ENCODE results near the gene TNIK.
"Not testable (repeated sequence)": the region's sequence is repeated elsewhere in the genome, so short reads cannot be mapped to it uniquely, and the experiment has no call there.

The TNIK gene

DNA sequence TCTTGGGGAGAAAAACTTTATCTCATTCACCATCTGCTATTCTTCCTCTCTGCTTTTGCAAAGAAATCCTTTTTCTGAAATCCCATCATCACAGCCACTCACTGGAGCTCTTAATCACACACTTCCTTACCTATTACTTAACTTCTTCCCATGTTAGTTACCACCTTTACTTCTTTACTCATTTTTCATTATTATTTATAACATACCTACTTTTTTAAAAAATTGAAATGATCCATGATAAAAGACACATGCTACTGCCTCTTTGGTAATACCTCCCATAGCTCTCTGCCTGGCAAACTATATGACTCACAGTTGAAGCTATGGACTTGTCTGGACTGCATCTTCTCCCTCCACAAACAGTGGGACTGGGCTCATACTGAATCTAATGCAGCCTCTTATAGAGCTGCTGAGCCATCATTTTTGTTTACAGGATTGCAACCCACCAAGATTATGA, 150.3 kb downstream of the TNIK start:
- no peak overlapping the region for H3K4me2 ChIP-seq (ENCODE audit: low read length)
- H3K27me3 ChIP-seq (ENCODE audit: control insufficient read depth, insufficient read depth, low read length), result no peaks in the 10 kb centered on the region
- no peak overlapping the region for H3K9ac ChIP-seq
- no peaks in the 10 kb centered on the region for H3K4me1 ChIP-seq
- no peaks in the 10 kb centered on the region for H3K9me3 ChIP-seq (ENCODE audit: control insufficient read depth, low read length)
- no peaks in the 10 kb centered on the region for H3K36me3 ChIP-seq (ENCODE audit: control insufficient read depth, insufficient read depth, low read length)
- no peak overlapping the region for H3K4me3 ChIP-seq (ENCODE audit: low read depth, low read length)
- TF ChIP-seq, protein P1, sequence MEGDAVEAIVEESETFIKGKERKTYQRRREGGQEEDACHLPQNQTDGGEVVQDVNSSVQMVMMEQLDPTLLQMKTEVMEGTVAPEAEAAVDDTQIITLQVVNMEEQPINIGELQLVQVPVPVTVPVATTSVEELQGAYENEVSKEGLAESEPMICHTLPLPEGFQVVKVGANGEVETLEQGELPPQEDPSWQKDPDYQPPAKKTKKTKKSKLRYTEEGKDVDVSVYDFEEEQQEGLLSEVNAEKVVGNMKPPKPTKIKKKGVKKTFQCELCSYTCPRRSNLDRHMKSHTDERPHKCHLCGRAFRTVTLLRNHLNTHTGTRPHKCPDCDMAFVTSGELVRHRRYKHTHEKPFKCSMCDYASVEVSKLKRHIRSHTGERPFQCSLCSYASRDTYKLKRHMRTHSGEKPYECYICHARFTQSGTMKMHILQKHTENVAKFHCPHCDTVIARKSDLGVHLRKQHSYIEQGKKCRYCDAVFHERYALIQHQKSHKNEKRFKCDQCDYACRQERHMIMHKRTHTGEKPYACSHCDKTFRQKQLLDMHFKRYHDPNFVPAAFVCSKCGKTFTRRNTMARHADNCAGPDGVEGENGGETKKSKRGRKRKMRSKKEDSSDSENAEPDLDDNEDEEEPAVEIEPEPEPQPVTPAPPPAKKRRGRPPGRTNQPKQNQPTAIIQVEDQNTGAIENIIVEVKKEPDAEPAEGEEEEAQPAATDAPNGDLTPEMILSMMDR (IDR thresholded peaks at IDR 0.05), result no peak
- no peak overlapping the region for H3K27ac ChIP-seq
- no peaks in the 10 kb centered on the region for H3K79me2 ChIP-seq
- H2AFZ ChIP-seq, result no peak overlapping the region

DNA sequence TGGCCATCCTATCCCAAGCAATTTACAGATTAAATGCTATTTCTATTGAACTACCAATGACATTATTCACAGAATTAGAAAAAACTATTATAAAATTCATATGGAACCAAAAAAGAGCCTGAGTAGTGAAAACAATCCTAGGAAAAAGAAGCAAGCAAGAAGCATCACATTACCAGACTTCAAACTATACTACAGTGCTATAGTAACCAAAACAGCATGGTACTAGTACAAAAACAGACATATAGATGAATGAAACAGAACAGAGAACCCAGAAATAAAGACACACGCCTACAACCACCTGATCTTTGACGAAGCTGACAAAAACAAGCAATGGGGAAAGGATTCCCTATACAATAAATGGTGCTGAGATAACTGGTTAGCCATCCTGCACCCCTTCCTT, 152.2 kb downstream of the TNIK start:
- Histone ChIP-seq H3K4me3 (ENCODE audit: low read depth, low read length) (no peak overlapping the region), H3K27me3 (ENCODE audit: control insufficient read depth, insufficient read depth, low read length) (no peaks in the 10 kb centered on the region), H3K9ac (no peak overlapping the region), H3K4me2 (ENCODE audit: low read length) (no peak overlapping the region), H2AFZ (no peak overlapping the region), H3K9me3 (ENCODE audit: control insufficient read depth, low read length) (no peaks in the 10 kb centered on the region), H3K36me3 (ENCODE audit: control insufficient read depth, insufficient read depth, low read length) (no peaks in the 10 kb centered on the region), H3K27ac (no peak overlapping the region), H3K79me2 (no peaks in the 10 kb centered on the region), H3K4me1 (no peaks in the 10 kb centered on the region)
- TF ChIP-seq, protein P1 (IDR thresholded peaks at IDR 0.05), result no peak

DNA sequence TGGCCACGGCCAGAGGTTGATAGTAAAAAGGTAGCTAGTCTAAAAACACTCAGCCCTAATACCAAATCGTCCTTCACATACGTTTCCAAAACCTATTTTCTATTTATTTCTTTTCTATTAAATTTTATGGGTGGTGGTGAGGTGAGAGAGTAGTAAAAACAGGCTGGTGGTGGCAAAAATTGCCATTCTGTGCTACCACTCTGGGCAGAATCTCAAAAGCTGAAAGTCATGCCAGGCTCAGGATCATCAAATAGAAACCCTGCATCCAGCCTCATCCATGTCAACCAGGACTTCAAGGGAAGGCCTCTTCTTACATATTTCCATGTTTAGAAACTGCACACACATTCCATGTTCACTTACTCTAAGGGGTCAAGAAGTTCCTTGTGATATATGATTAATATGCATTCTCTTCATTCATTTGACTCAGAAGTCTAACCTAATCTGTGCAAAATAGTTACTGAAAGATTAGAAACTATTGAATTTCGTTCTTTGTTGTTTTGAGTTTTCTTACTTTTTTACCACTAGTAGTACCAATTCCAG, 153.1 kb downstream of the TNIK start:
- H3K4me1 ChIP-seq, result no peaks in the 10 kb centered on the region
- no peak overlapping the region for H3K4me2 ChIP-seq (ENCODE audit: low read length)
- TF ChIP-seq, protein P1 (IDR thresholded peaks at IDR 0.05), result no peak
- no peak overlapping the region for H3K9ac ChIP-seq
- H3K4me3 ChIP-seq (ENCODE audit: low read depth, low read length), result no peak overlapping the region
- no peak overlapping the region for H3K27ac ChIP-seq
- no peak overlapping the region for H2AFZ ChIP-seq
- no peaks in the 10 kb centered on the region for H3K79me2 ChIP-seq
- no peaks in the 10 kb centered on the region for H3K9me3 ChIP-seq (ENCODE audit: control insufficient read depth, low read length)
- H3K36me3 ChIP-seq (ENCODE audit: control insufficient read depth, insufficient read depth, low read length), result no peaks in the 10 kb centered on the region
- no peaks in the 10 kb centered on the region for H3K27me3 ChIP-seq (ENCODE audit: control insufficient read depth, insufficient read depth, low read length)

DNA sequence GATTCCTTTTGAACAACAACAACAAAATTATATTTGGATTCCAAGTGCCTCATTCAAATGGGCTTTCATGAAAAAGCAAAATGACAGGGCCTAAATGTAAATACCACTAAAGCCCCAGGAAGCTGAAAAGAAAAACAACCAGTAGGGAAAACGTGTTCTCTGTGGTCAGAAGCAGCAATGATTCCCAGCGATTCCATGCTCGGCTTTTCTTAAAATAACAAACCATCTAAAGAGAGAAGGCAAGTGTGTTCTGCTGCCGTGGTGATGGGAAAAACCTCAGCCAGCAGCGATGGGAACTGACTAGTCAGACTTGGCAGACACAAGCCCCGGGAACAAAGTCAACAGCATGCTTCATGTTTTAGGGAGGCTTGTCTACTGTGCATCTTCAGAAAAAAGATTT, 153.6 kb downstream of the TNIK start:
- H3K27me3 ChIP-seq (ENCODE audit: control insufficient read depth, insufficient read depth, low read length), result no peaks in the 10 kb centered on the region
- no peak overlapping the region for H3K9ac ChIP-seq
- no peak overlapping the region for H2AFZ ChIP-seq
- no peaks in the 10 kb centered on the region for H3K4me1 ChIP-seq
- H3K4me3 ChIP-seq (ENCODE audit: low read depth, low read length), result no peak overlapping the region
- no peaks in the 10 kb centered on the region for H3K79me2 ChIP-seq
- H3K9me3 ChIP-seq (ENCODE audit: control insufficient read depth, low read length), result no peaks in the 10 kb centered on the region
- TF ChIP-seq, protein P1 (IDR thresholded peaks at IDR 0.05), result no peak
- no peaks in the 10 kb centered on the region for H3K36me3 ChIP-seq (ENCODE audit: control insufficient read depth, insufficient read depth, low read length)
- no peak overlapping the region for H3K4me2 ChIP-seq (ENCODE audit: low read length)
- H3K27ac ChIP-seq, result no peak overlapping the region

DNA sequence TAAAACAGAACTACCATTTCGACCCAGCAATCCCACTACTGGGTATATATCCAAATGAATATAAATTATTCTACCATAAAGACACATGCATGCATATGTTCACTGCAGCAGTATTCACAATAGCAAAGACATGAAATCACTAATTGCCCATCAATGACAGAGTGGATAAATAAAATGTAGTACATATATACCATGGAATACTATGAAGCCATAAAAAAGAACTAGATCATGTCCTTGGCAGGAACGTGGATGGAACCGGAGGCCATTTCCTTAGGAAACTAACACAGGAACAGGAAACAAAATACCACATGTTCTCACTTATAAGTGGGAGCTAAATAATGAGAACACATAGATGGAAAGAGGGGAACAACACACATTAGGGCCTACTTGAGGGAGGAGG, 154.4 kb downstream of the TNIK start:
- H3K4me1 ChIP-seq; H3K4me2 ChIP-seq (ENCODE audit: low read length); H3K9ac ChIP-seq; H3K4me3 ChIP-seq (ENCODE audit: low read depth, low read length); H3K79me2 ChIP-seq; H3K36me3 ChIP-seq (ENCODE audit: control insufficient read depth, insufficient read depth, low read length); H3K27me3 ChIP-seq (ENCODE audit: control insufficient read depth, insufficient read depth, low read length); H2AFZ ChIP-seq; H3K27ac ChIP-seq; H3K9me3 ChIP-seq (ENCODE audit: control insufficient read depth, low read length): not testable (repeated sequence)

DNA sequence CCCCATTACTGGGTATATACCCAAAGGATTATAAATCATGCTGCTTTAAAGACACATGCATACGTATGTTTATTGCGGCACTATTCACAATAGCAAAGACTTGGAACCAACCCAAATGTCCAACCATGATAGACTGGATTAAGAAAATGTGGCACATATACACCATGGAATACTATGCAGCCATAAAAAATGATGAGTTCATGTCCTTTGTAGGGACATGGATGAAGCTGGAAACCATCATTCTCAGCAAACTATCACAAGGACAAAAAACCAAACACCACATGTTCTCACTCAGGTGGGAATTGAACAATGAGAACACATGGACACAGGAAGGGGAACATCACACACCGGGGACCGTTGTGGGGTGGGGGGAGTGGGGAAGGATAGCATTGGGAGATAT, 155.7 kb downstream of the TNIK start:
- H3K9me3 ChIP-seq (ENCODE audit: control insufficient read depth, low read length); H3K79me2 ChIP-seq; H3K36me3 ChIP-seq (ENCODE audit: control insufficient read depth, insufficient read depth, low read length); H3K9ac ChIP-seq; H2AFZ ChIP-seq; H3K4me1 ChIP-seq; H3K4me3 ChIP-seq (ENCODE audit: low read depth, low read length); H3K4me2 ChIP-seq (ENCODE audit: low read length); H3K27ac ChIP-seq; H3K27me3 ChIP-seq (ENCODE audit: control insufficient read depth, insufficient read depth, low read length): not testable (repeated sequence)

DNA sequence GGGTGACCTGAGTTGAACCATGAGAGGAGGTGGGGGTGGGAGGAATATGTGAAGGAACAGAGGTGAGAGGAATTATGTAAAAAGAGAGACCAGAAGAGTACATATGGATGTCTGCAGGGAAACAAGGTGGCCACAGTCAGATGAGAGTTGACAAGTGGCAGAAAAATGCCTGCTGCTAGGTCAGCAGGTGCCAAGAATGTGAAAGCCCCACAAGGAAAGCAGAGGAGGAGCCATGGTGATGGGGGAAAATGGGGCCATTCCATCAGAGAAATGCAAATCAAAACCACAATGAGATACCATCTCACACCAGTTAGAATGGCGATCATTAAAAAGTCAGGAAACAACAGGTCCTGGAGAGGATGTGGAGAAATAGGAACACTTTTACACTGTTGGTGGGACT, 156.2 kb downstream of the TNIK start:
- not testable (repeated sequence) for H3K36me3 ChIP-seq (ENCODE audit: control insufficient read depth, insufficient read depth, low read length); H3K9ac ChIP-seq; H3K27ac ChIP-seq; H3K4me3 ChIP-seq (ENCODE audit: low read depth, low read length); H3K79me2 ChIP-seq; H3K9me3 ChIP-seq (ENCODE audit: control insufficient read depth, low read length); H3K4me1 ChIP-seq; H2AFZ ChIP-seq; H3K27me3 ChIP-seq (ENCODE audit: control insufficient read depth, insufficient read depth, low read length); H3K4me2 ChIP-seq (ENCODE audit: low read length)
